ENCODE data around the gene MEGF9. TPM values are rescaled to one million over a fixed set of nuclear protein-coding genes. Genes with fewer than 3 reads are reported as not detected.
A peak's percentile ranks its signal among the peaks of the same experiment; 100 is the strongest.

Gene MEGF9
- total and polyA plus RNA-seq, 7 experiments from 2014 or later = 3.9 to 35.4 (median 11.1) TPM

DNA sequence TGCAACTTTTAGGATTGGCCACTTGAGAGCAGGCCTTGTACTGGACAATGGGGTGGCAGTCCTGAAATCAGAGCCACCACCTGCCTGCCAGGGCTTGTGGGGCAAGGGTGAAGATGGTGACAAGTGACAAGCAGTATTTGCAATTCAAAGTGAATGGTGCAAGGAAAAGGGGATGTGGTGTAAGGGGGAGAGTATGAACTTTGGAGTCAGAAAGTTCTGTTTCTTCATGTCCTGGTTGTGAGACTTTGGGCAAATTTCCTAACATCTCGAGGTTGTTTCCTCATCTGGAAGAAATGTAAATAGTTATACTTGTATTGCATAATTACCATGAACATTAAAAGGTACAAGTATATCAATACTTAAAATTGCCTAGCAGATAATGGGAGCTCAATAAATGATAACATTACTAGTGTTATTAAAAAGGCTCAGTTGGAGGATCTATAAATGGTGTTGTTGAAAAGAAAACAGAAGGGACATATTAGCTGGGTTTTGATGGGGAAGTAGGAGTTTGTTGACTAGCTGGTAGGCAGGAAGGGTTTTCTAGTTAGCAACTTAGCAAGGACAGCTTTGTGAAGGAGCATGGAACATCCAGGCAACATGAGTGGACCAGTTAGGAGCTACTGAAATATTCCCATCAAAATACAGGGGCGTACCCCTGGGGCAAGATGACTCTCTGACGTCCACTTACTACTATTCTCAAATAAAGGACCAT is 21.3 kb upstream of the MEGF9 start:
- ATAC-seq = peak; percentile 74
- no peak overlapping the region for H3K4me3 ChIP-seq (ENCODE audit: low read length)
- intact Hi-C loops (cut with micrococcal nuclease) = no loop called here
- H3K9me3 ChIP-seq (ENCODE audit: control insufficient read depth in 2 of 3, low read length in 3 of 3) = no peaks in the 10 kb centered on the region
- peak overlapping the region in 2 of 9 donors; percentile 10 to 15 for H3K27ac Mint-ChIP-seq
- no peaks in the 10 kb centered on the region for H3K27me3 ChIP-seq (ENCODE audit: control insufficient read depth in 2 of 2, insufficient read depth in 2 of 2, low read length in 2 of 2)
- peaks cover 0 to 3% of the 10 kb centered on the region in 2 donors for H3K4me1 ChIP-seq (ENCODE audit: control insufficient read depth in 2 of 2, insufficient read depth in 2 of 2, low read length in 2 of 2)
- POLR2A ChIA-PET = interaction anchor here (0.8 to 1.4 kb wide), 2 partner anchors 21 to 478 kb away, joined by 3 to 5 read pairs; partner anchors contain the start of gene MEGF9
- H3K36me3 Mint-ChIP-seq = peaks cover 0 to 3% (median 0%) of the 10 kb centered on the region in 5 donors
- no peak overlapping the region for H3K27ac ChIP-seq (ENCODE audit: low read depth, low read length)
- peaks cover 0 to 6% (median 5%) of the 10 kb centered on the region in 7 donors for H3K4me1 Mint-ChIP-seq
- H3K4me3 Mint-ChIP-seq = no peak overlapping the region
- DNase-seq = no peak
- no peaks in the 10 kb centered on the region for H3K27me3 Mint-ChIP-seq
- H3K9me3 Mint-ChIP-seq = no peaks in the 10 kb centered on the region
- CTCF ChIA-PET = interaction anchor here (0.5 to 0.9 kb wide), 3 partner anchors 26 to 555 kb away, joined by 3 to 4 read pairs (median 4); no protein-coding TSS in a partner anchor
- H3K36me3 ChIP-seq (ENCODE audit: control insufficient read depth in 2 of 3, insufficient read depth in 3 of 3, low read length in 3 of 3) = no peaks in the 10 kb centered on the region

GRCh38 chr9:120734607-120735410 is 20.5 kb upstream of the MEGF9 start:
- Mint-ChIP-seq H3K36me3 (peaks cover 0 to 3% (median 0%) of the 10 kb centered on the region in 5 donors), H3K27me3 (no peaks in the 10 kb centered on the region), H3K9me3 (no peaks in the 10 kb centered on the region), H3K4me1 (peaks cover under 1 to 6% (median 5%) of the 10 kb centered on the region in 7 donors), H3K27ac (peak overlapping the region in 4 of 9 donors; percentile 8 to 40 (median 24)), H3K4me3 (no peak overlapping the region)
- CTCF ChIA-PET = no interaction called here
- H3K27ac ChIP-seq (ENCODE audit: low read depth, low read length) = no peak overlapping the region
- H3K27me3 ChIP-seq (ENCODE audit: control insufficient read depth in 2 of 2, insufficient read depth in 2 of 2, low read length in 2 of 2) = no peaks in the 10 kb centered on the region
- no peaks in the 10 kb centered on the region for H3K9me3 ChIP-seq (ENCODE audit: control insufficient read depth in 2 of 3, low read length in 3 of 3)
- peaks cover 0 to 3% of the 10 kb centered on the region in 2 donors for H3K4me1 ChIP-seq (ENCODE audit: control insufficient read depth in 2 of 2, insufficient read depth in 2 of 2, low read length in 2 of 2)
- no peak overlapping the region for H3K4me3 ChIP-seq (ENCODE audit: low read length)
- intact Hi-C loops (cut with micrococcal nuclease) = no loop called here
- no peaks in the 10 kb centered on the region for H3K36me3 ChIP-seq (ENCODE audit: control insufficient read depth in 2 of 3, insufficient read depth in 3 of 3, low read length in 3 of 3)
- ATAC-seq = no peak
- no peak for DNase-seq
- POLR2A ChIA-PET = interaction anchor here (0.8 kb wide), 1 partner anchor 20 kb away, joined by 3 read pairs; the partner anchor contains the start of gene MEGF9

GRCh38 chr9:120733190-120733589 is 18.9 kb upstream of the MEGF9 start:
- no peak for DNase-seq
- Histone ChIP-seq H3K36me3 (ENCODE audit: control insufficient read depth in 2 of 3, insufficient read depth in 3 of 3, low read length in 3 of 3) (no peaks in the 10 kb centered on the region), H3K27me3 (ENCODE audit: control insufficient read depth in 2 of 2, insufficient read depth in 2 of 2, low read length in 2 of 2) (no peaks in the 10 kb centered on the region), H3K4me1 (ENCODE audit: control insufficient read depth in 2 of 2, insufficient read depth in 2 of 2, low read length in 2 of 2) (peaks cover 0 to 3% of the 10 kb centered on the region in 2 donors), H3K27ac (ENCODE audit: low read depth, low read length) (no peak overlapping the region), H3K9me3 (ENCODE audit: control insufficient read depth in 2 of 3, low read length in 3 of 3) (no peaks in the 10 kb centered on the region), H3K4me3 (ENCODE audit: low read length) (no peak overlapping the region)
- H3K27me3 Mint-ChIP-seq = no peaks in the 10 kb centered on the region
- H3K4me1 Mint-ChIP-seq = peaks cover 4 to 6% (median 5%) of the 10 kb centered on the region in 7 donors
- H3K4me3 Mint-ChIP-seq = no peak overlapping the region
- ATAC-seq = no peak
- H3K27ac Mint-ChIP-seq = no peak overlapping the region
- intact Hi-C loops (cut with micrococcal nuclease) = no loop called here
- ChIA-PET CTCF (no interaction called here), POLR2A (no interaction called here)
- peaks cover 0 to 3% (median 0%) of the 10 kb centered on the region in 5 donors for H3K36me3 Mint-ChIP-seq
- no peaks in the 10 kb centered on the region for H3K9me3 Mint-ChIP-seq

DNA sequence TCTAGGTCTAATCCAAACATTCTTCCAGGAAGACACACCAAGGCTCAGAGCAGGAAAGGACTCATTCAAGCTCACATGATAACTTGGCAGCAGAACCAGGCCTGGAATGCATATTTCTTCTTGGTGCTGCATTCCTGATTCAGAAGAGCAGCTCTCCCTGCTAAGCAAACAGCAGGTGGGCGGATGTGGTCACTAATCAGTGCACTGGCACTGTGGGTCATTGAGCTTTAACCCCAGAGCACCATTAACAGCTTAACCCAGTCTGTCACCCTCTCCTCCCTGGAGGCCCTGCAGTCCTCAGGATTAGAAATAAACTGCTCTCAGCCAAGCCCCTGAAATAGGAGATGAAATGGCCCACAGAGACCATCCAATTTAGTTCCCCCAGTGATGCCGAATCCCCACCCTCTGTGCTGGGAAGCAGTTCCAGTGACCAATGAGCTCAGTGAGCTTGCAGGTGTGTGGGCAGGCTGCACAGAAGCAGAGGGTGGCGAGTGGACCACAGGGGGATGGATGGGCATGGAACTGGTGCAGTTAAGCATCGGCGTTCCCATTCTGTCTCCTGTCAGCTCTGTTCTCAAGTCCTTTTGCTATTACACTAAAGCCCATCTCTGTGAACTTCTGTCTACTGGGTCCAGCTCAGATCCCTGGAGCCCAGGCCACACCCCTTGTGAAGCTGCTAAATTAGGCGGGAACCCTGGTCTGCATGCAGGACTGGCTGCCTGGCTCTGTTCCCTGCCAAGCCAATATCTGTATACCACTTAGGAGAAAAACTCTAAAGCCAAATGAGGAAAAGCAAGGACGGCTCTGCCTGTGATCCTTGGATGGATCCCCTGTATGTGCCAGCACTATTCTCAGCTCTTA is 16.6 kb upstream of the MEGF9 start:
- H3K4me1 Mint-ChIP-seq = peaks cover 5 to 21% (median 6%) of the 10 kb centered on the region in 7 donors
- H3K27ac Mint-ChIP-seq = no peak overlapping the region
- no peaks in the 10 kb centered on the region for H3K9me3 ChIP-seq (ENCODE audit: control insufficient read depth in 2 of 3, low read length in 3 of 3)
- POLR2A ChIA-PET = no interaction called here
- CTCF ChIA-PET = interaction anchor here (1.1 kb wide), 1 partner anchor 13 kb away, joined by 3 read pairs; no protein-coding TSS in a partner anchor
- DNase-seq (no peak), ATAC-seq (no peak)
- H3K36me3 Mint-ChIP-seq = no peaks in the 10 kb centered on the region
- no peaks in the 10 kb centered on the region for H3K27me3 Mint-ChIP-seq
- H3K9me3 Mint-ChIP-seq = no peaks in the 10 kb centered on the region
- H3K4me1 ChIP-seq (ENCODE audit: control insufficient read depth in 2 of 2, insufficient read depth in 2 of 2, low read length in 2 of 2) = peaks cover 0 to 3% of the 10 kb centered on the region in 2 donors
- H3K27me3 ChIP-seq (ENCODE audit: control insufficient read depth in 2 of 2, insufficient read depth in 2 of 2, low read length in 2 of 2) = no peaks in the 10 kb centered on the region
- no peak overlapping the region for H3K27ac ChIP-seq (ENCODE audit: low read depth, low read length)
- no peak overlapping the region for H3K4me3 ChIP-seq (ENCODE audit: low read length)
- intact Hi-C loops (cut with micrococcal nuclease) = no loop called here
- no peaks in the 10 kb centered on the region for H3K36me3 ChIP-seq (ENCODE audit: control insufficient read depth in 2 of 3, insufficient read depth in 3 of 3, low read length in 3 of 3)
- no peak overlapping the region for H3K4me3 Mint-ChIP-seq

DNA sequence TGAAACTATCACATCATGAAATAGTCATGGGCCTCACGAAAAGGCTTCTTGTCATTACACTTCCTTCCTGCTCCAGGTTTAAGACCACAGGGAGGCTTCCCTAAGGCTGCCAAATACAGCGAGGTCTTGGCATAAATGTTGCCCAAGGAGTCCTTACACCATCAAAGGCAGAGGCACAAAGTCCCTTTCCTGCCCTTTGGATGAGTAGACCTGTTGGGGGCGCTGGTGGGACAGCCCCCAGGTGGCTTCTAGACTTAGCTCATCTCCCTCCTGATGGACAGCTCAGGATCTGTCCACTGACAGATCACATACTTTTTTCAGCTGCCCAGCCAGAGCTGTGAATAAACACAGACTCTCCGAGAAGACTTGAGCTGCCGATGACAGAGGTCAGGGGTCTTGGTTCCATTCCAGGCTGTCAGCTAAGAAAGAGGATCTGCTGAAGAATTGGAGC is 15.5 kb upstream of the MEGF9 start:
- Histone ChIP-seq H3K27me3 (ENCODE audit: control insufficient read depth in 2 of 2, insufficient read depth in 2 of 2, low read length in 2 of 2) (no peaks in the 10 kb centered on the region), H3K36me3 (ENCODE audit: control insufficient read depth in 2 of 3, insufficient read depth in 3 of 3, low read length in 3 of 3) (no peaks in the 10 kb centered on the region), H3K4me3 (ENCODE audit: low read length) (no peak overlapping the region), H3K27ac (ENCODE audit: low read depth, low read length) (no peak overlapping the region), H3K9me3 (ENCODE audit: control insufficient read depth in 2 of 3, low read length in 3 of 3) (no peaks in the 10 kb centered on the region), H3K4me1 (ENCODE audit: control insufficient read depth in 2 of 2, insufficient read depth in 2 of 2, low read length in 2 of 2) (peaks cover 0 to 3% of the 10 kb centered on the region in 2 donors)
- H3K9me3 Mint-ChIP-seq = no peaks in the 10 kb centered on the region
- H3K4me1 Mint-ChIP-seq = peaks cover 4 to 22% (median 4%) of the 10 kb centered on the region in 7 donors
- peak; percentile 41 for ATAC-seq
- H3K27ac Mint-ChIP-seq = no peak overlapping the region
- H3K27me3 Mint-ChIP-seq = no peaks in the 10 kb centered on the region
- intact Hi-C loops (cut with micrococcal nuclease) = no loop called here
- CTCF ChIA-PET = interaction anchor here (0.6 to 1.1 kb wide), 2 partner anchors 10 to 12 kb away, joined by 3 read pairs; no protein-coding TSS in a partner anchor
- POLR2A ChIA-PET = no interaction called here
- no peak for DNase-seq
- no peak overlapping the region for H3K4me3 Mint-ChIP-seq
- no peaks in the 10 kb centered on the region for H3K36me3 Mint-ChIP-seq

DNA sequence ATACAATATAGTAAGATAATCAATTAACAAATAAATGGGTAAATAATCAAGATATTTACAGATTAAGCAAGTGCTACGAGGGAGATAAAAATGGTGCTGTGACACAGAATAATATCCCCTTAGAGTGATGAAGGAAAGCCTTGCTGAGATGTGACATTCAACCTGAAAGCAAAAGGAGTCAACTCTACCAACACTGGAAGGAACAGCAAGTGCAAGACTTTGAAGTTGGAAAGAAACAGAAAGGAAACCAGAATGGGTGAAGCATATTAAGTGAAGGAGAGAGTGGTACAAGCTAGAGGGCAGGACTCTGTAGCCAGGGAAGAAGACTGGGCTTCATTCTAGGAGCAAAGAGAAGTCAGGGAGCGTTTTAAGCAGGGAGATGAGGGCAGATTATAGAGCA is 12.2 kb upstream of the MEGF9 start:
- Histone ChIP-seq H3K36me3 (ENCODE audit: control insufficient read depth in 2 of 3, insufficient read depth in 3 of 3, low read length in 3 of 3) (no peaks in the 10 kb centered on the region), H3K27me3 (ENCODE audit: control insufficient read depth in 2 of 2, insufficient read depth in 2 of 2, low read length in 2 of 2) (no peaks in the 10 kb centered on the region), H3K4me3 (ENCODE audit: low read length) (no peak overlapping the region), H3K9me3 (ENCODE audit: control insufficient read depth in 2 of 3, low read length in 3 of 3) (no peaks in the 10 kb centered on the region), H3K4me1 (ENCODE audit: control insufficient read depth in 2 of 2, insufficient read depth in 2 of 2, low read length in 2 of 2) (no peaks in the 10 kb centered on the region), H3K27ac (ENCODE audit: low read depth, low read length) (no peak overlapping the region)
- DNase-seq (no peak), ATAC-seq (no peak)
- Mint-ChIP-seq H3K27ac (peak overlapping the region in 2 of 9 donors; percentile 2 to 36), H3K4me3 (peak overlapping the region in 1 of 10 donors; percentile 10), H3K9me3 (no peaks in the 10 kb centered on the region), H3K4me1 (peaks cover 0 to 22% (median 0%) of the 10 kb centered on the region in 7 donors), H3K36me3 (no peaks in the 10 kb centered on the region), H3K27me3 (no peaks in the 10 kb centered on the region)
- ChIA-PET POLR2A (no interaction called here), CTCF (no interaction called here)
- intact Hi-C loops (cut with micrococcal nuclease) = no loop called here

All from naive thymus-derived CD4-positive, alpha-beta T cell (primary cell).